ENCODE data around the gene PIAS4. TPM values are rescaled to one million over a fixed set of nuclear protein-coding genes. Genes with fewer than 3 reads are reported as not detected.

PIAS4 gene, protein sequence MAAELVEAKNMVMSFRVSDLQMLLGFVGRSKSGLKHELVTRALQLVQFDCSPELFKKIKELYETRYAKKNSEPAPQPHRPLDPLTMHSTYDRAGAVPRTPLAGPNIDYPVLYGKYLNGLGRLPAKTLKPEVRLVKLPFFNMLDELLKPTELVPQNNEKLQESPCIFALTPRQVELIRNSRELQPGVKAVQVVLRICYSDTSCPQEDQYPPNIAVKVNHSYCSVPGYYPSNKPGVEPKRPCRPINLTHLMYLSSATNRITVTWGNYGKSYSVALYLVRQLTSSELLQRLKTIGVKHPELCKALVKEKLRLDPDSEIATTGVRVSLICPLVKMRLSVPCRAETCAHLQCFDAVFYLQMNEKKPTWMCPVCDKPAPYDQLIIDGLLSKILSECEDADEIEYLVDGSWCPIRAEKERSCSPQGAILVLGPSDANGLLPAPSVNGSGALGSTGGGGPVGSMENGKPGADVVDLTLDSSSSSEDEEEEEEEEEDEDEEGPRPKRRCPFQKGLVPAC
- total RNA-seq = 14.7 and 21.4 TPM in 2 replicates

DNA sequence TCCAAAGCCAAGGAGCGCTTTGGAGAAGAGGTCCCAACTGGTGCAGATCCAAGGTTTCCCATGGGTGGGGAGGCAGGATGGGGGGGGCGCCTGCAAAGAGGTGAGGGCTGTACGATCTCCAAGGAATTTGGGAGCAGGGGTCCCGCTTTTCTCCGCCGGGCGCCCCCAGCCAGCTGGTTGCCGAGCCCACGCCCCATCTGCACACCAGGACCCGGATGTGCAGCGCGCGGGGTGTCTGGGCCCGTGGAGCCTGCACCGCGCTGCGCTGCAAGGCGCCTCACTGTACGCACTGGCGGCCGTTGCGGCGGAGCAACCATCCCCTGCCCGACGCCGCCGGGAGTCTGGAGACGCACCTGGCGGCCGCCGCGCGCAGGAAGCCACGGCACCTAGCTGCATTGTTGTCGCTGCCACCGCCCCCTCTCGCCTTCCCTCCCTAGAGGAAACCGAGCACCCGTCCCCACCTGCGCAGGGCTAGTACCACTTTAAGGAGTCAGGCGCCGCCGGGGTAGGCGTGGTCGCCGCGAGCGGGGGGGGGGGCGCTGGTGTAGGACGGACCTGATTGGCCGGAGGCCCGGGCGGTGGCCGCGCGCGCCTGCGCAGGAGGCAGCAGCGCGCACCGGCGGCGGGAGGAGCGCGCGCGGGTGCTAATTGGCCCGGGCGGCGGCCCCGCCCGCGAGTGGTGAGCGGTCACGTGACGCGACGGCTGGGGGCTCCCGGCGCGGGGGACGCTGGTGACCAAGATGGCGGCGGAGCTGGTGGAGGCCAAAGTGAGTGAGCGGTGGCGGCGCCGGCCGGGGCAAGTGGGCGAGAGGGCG is at the start of gene PIAS4:
Gene PIAS4, plus strand, starts transcription at position 716 of the 815 bp plus-strand sequence. Its CDS starts 25 bp downstream, at position 741.
- H3K4me3 ChIP-seq (ENCODE audit: insufficient read depth, low read length) = peak within 1 kb of the TSS; percentile 94
- DNase-seq (ENCODE audit: insufficient read length, low spot score, missing footprints) = peak; percentile 100
- H3K27me3 ChIP-seq (ENCODE audit: insufficient read depth, low read length) = no peaks in the 10 kb centered on the region
- peaks cover 46% of the 10 kb centered on the region for H3K79me2 ChIP-seq (ENCODE audit: insufficient read depth, low read length)
- H2AFZ ChIP-seq (ENCODE audit: low read length) = peak within 1 kb of the TSS; percentile 88
- H3K9me3 ChIP-seq (ENCODE audit: low read depth, low read length) = no peaks in the 10 kb centered on the region
- H3K36me3 ChIP-seq (ENCODE audit: insufficient read depth, low read length) = peaks cover 8% of the 10 kb centered on the region
- peaks cover 34% of the 10 kb centered on the region for H4K20me1 ChIP-seq (ENCODE audit: insufficient read depth, low read length)
- H3K4me2 ChIP-seq (ENCODE audit: insufficient read depth, low read length) = peak within 1 kb of the TSS; percentile 95
- peak within 1 kb of the TSS; percentile 51 for H3K27ac ChIP-seq (ENCODE audit: low read depth, low read length)
- H3K4me1 ChIP-seq (ENCODE audit: insufficient read depth, low read length) = peaks cover 16% of the 10 kb centered on the region
- TF ChIP-seq, protein P1, sequence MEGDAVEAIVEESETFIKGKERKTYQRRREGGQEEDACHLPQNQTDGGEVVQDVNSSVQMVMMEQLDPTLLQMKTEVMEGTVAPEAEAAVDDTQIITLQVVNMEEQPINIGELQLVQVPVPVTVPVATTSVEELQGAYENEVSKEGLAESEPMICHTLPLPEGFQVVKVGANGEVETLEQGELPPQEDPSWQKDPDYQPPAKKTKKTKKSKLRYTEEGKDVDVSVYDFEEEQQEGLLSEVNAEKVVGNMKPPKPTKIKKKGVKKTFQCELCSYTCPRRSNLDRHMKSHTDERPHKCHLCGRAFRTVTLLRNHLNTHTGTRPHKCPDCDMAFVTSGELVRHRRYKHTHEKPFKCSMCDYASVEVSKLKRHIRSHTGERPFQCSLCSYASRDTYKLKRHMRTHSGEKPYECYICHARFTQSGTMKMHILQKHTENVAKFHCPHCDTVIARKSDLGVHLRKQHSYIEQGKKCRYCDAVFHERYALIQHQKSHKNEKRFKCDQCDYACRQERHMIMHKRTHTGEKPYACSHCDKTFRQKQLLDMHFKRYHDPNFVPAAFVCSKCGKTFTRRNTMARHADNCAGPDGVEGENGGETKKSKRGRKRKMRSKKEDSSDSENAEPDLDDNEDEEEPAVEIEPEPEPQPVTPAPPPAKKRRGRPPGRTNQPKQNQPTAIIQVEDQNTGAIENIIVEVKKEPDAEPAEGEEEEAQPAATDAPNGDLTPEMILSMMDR (IDR thresholded peaks at IDR 0.05; ENCODE audit: extremely low read depth, low read depth, low read length) = no peak

DNA sequence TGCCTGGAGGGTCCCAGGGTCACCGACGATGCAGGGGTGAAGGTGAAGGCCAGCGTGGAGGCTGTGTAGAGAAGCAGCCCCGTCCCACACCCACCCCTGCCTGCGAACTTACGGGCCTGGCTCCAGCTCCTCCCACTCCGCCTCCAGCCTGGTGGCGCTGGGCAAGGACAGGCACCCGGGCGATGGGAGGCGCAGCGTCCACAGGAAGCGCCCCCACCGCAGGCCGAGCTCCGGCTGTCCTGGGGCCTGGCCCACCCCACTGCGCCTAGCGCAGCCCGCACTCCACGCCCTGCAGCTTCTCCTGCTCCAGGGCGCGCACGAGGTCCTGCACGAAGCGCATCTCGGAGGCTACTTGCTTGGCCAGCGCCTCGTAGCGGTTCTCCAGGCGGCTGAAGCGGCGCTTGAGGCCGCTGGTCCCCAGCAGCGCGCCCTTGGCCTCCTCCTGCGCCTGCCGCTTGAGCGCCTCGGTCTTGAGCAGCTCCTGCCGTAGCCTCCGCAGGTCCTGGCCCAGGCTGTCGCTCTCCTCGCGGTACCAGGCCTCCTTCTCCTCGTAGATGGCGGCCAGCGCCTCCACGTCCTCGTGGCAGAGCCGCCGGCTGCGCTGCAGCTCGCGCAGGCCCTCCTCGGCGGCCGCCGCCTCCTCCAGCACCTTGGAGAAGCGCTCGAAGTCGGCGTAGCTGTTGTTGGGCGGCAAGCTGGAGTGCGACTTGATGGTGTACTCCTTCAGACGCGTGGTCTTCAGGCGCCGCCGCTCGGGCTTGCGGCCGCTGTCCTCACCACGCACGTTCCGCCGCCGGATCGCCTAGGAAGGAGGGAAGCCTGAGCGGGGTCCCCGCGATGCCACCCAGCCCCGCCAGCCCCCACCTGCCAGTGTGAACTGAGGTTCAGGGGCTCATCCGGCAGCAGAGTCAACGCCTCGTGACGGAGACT is 48.4 kb upstream of the PIAS4 start:
- H3K4me3 ChIP-seq (ENCODE audit: insufficient read depth, low read length) = no peak overlapping the region
- no peak overlapping the region for H3K27ac ChIP-seq (ENCODE audit: low read depth, low read length)
- peaks cover 65% of the 10 kb centered on the region for H4K20me1 ChIP-seq (ENCODE audit: insufficient read depth, low read length)
- H2AFZ ChIP-seq (ENCODE audit: low read length) = no peak overlapping the region
- H3K4me2 ChIP-seq (ENCODE audit: insufficient read depth, low read length) = no peak overlapping the region
- peaks cover 64% of the 10 kb centered on the region for H3K36me3 ChIP-seq (ENCODE audit: insufficient read depth, low read length)
- H3K4me1 ChIP-seq (ENCODE audit: insufficient read depth, low read length) = no peaks in the 10 kb centered on the region
- no peak for DNase-seq (ENCODE audit: insufficient read length, low spot score, missing footprints)
- TF ChIP-seq, protein P1 (IDR thresholded peaks at IDR 0.05; ENCODE audit: extremely low read depth, low read depth, low read length) = no peak
- peaks cover 65% of the 10 kb centered on the region for H3K79me2 ChIP-seq (ENCODE audit: insufficient read depth, low read length)
- no peaks in the 10 kb centered on the region for H3K9me3 ChIP-seq (ENCODE audit: low read depth, low read length)
- no peaks in the 10 kb centered on the region for H3K27me3 ChIP-seq (ENCODE audit: insufficient read depth, low read length)

DNA sequence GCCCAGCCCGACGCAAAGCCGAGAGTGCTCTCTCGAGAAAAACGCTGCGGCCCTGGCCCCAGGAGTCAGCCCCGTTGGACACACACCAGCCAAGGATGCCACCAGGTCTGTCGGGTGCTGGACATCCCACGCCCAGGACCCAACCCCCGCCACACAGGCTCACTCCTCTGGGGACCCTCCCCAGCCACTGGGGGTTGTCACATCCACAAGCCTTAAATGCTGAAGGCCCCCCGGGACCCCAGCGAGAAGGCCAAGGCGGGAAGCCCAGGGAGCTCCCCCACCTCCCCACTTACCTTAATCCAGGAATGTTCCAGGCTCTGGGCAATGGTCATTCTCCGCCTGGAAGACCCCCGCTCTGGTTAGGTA is 47.8 kb upstream of the PIAS4 start:
- H2AFZ ChIP-seq (ENCODE audit: low read length) = no peak overlapping the region
- no peaks in the 10 kb centered on the region for H3K9me3 ChIP-seq (ENCODE audit: low read depth, low read length)
- DNase-seq (ENCODE audit: insufficient read length, low spot score, missing footprints) = no peak
- H3K27me3 ChIP-seq (ENCODE audit: insufficient read depth, low read length) = no peaks in the 10 kb centered on the region
- H3K4me1 ChIP-seq (ENCODE audit: insufficient read depth, low read length) = no peaks in the 10 kb centered on the region
- peaks cover 64% of the 10 kb centered on the region for H3K36me3 ChIP-seq (ENCODE audit: insufficient read depth, low read length)
- TF ChIP-seq, protein P1 (IDR thresholded peaks at IDR 0.05; ENCODE audit: extremely low read depth, low read depth, low read length) = no peak
- peaks cover 60% of the 10 kb centered on the region for H4K20me1 ChIP-seq (ENCODE audit: insufficient read depth, low read length)
- H3K4me3 ChIP-seq (ENCODE audit: insufficient read depth, low read length) = no peak overlapping the region
- H3K27ac ChIP-seq (ENCODE audit: low read depth, low read length) = no peak overlapping the region
- no peak overlapping the region for H3K4me2 ChIP-seq (ENCODE audit: insufficient read depth, low read length)
- H3K79me2 ChIP-seq (ENCODE audit: insufficient read depth, low read length) = peaks cover 71% of the 10 kb centered on the region

All from osteoblast (primary cell).